ENCODE results near the gene CCZ1B. TPM values are rescaled to one million over a fixed set of nuclear protein-coding genes. Genes with fewer than 3 reads are reported as not detected.
"Not testable (repeated sequence)": the region's sequence is repeated elsewhere in the genome, so short reads cannot be mapped to it uniquely, and the experiment has no call there.

The CCZ1B gene
- polyA plus RNA-seq, 3 donors, result 20.4 to 37.7 (median 21.9) TPM

GRCh38 chr7:6798047-6798446, 28.0 kb downstream of the CCZ1B start:
- H3K9me3 ChIP-seq (replicated peaks in 1 of 2; ENCODE audit: control insufficient read depth in 1 of 2, insufficient read depth in 1 of 2, low read length in 2 of 2); H3K4me3 Mint-ChIP-seq; H3K4me1 ChIP-seq (ENCODE audit: control insufficient read depth in 1 of 2, insufficient read depth in 2 of 2, low read length in 2 of 2); intact Hi-C loops (cut with micrococcal nuclease); H4K20me1 ChIP-seq (ENCODE audit: insufficient read depth, low read length); H3K79me2 ChIP-seq (ENCODE audit: insufficient read depth, low read length); H3K9ac ChIP-seq (ENCODE audit: insufficient read depth, low read length, poor library complexity, severe bottlenecking); DNase-seq; H3K4me2 ChIP-seq (replicated peaks; ENCODE audit: extremely low read depth, low read length, poor library complexity, severe bottlenecking); H3K27me3 ChIP-seq (ENCODE audit: control insufficient read depth in 2 of 2, insufficient read depth in 2 of 2, low read length in 2 of 2); H3K36me3 ChIP-seq (replicated peaks in 1 of 2; ENCODE audit: control insufficient read depth in 1 of 2, insufficient read depth in 2 of 2, low read length in 2 of 2); H3K27ac ChIP-seq (ENCODE audit: low read depth in 1 of 2, low read length in 2 of 2); H2AFZ ChIP-seq (ENCODE audit: insufficient read depth, low read depth, low read length, poor library complexity, severe bottlenecking); H3K4me3 ChIP-seq (replicated peaks in 1 of 3; ENCODE audit: low read depth in 2 of 3, low read length in 3 of 3); H3K9me3 Mint-ChIP-seq; H3K4me1 Mint-ChIP-seq; H3K27me3 Mint-ChIP-seq (ENCODE audit: low read depth in 3 of 3); H3K27ac Mint-ChIP-seq: not testable (repeated sequence)
- no CpG with 5 or more reads among the region's 8 CpGs for WGBS (ENCODE audit: insufficient coverage)
- peaks cover 9 to 16% of the 10 kb centered on the region in 2 donors for H3K36me3 Mint-ChIP-seq

- H3K27ac Mint-ChIP-seq; intact Hi-C loops (cut with micrococcal nuclease); H3K27me3 Mint-ChIP-seq (ENCODE audit: low read depth in 3 of 3): not testable (repeated sequence)
Observed at GRCh38 chr7:6797218-6797617, 28.9 kb downstream of the CCZ1B start.

GRCh38 chr7:6794276-6794675, 31.8 kb downstream of the CCZ1B start:
- not testable (repeated sequence) for H3K27ac ChIP-seq (ENCODE audit: low read depth in 1 of 2, low read length in 2 of 2); H3K27me3 ChIP-seq (ENCODE audit: control insufficient read depth in 2 of 2, insufficient read depth in 2 of 2, low read length in 2 of 2); H3K27me3 Mint-ChIP-seq (ENCODE audit: low read depth in 3 of 3)

More at GRCh38 chr7:6797218-6797617, 28.9 kb downstream of the CCZ1B start:
- H3K9me3 ChIP-seq (replicated peaks in 1 of 2; ENCODE audit: control insufficient read depth in 1 of 2, insufficient read depth in 1 of 2, low read length in 2 of 2); H3K4me3 ChIP-seq (replicated peaks in 1 of 3; ENCODE audit: low read depth in 2 of 3, low read length in 3 of 3); H3K4me1 Mint-ChIP-seq; H3K27ac ChIP-seq (ENCODE audit: low read depth in 1 of 2, low read length in 2 of 2); H3K4me2 ChIP-seq (replicated peaks; ENCODE audit: extremely low read depth, low read length, poor library complexity, severe bottlenecking); H3K79me2 ChIP-seq (ENCODE audit: insufficient read depth, low read length); H4K20me1 ChIP-seq (ENCODE audit: insufficient read depth, low read length); H2AFZ ChIP-seq (ENCODE audit: insufficient read depth, low read depth, low read length, poor library complexity, severe bottlenecking); H3K9me3 Mint-ChIP-seq; H3K4me3 Mint-ChIP-seq; H3K4me1 ChIP-seq (ENCODE audit: control insufficient read depth in 1 of 2, insufficient read depth in 2 of 2, low read length in 2 of 2); H3K36me3 ChIP-seq (replicated peaks in 1 of 2; ENCODE audit: control insufficient read depth in 1 of 2, insufficient read depth in 2 of 2, low read length in 2 of 2); H3K9ac ChIP-seq (ENCODE audit: insufficient read depth, low read length, poor library complexity, severe bottlenecking); DNase-seq; H3K27me3 ChIP-seq (ENCODE audit: control insufficient read depth in 2 of 2, insufficient read depth in 2 of 2, low read length in 2 of 2): not testable (repeated sequence)
- H3K36me3 Mint-ChIP-seq, result peaks cover 13 to 19% of the 10 kb centered on the region in 2 donors
- WGBS (ENCODE audit: insufficient coverage), result no CpG with 5 or more reads among the region's 5 CpGs

GRCh38 chr7:6792113-6792872, 33.8 kb downstream of the CCZ1B start:
- WGBS (ENCODE audit: insufficient coverage), result no CpG with 5 or more reads among the region's 15 CpGs
- H3K9me3 ChIP-seq (replicated peaks in 1 of 2; ENCODE audit: control insufficient read depth in 1 of 2, insufficient read depth in 1 of 2, low read length in 2 of 2); H3K4me2 ChIP-seq (replicated peaks; ENCODE audit: extremely low read depth, low read length, poor library complexity, severe bottlenecking); intact Hi-C loops (cut with micrococcal nuclease); H3K9ac ChIP-seq (ENCODE audit: insufficient read depth, low read length, poor library complexity, severe bottlenecking); H3K4me1 ChIP-seq (ENCODE audit: control insufficient read depth in 1 of 2, insufficient read depth in 2 of 2, low read length in 2 of 2); H3K9me3 Mint-ChIP-seq; DNase-seq; H3K4me1 Mint-ChIP-seq; H3K79me2 ChIP-seq (ENCODE audit: insufficient read depth, low read length); H4K20me1 ChIP-seq (ENCODE audit: insufficient read depth, low read length); H2AFZ ChIP-seq (ENCODE audit: insufficient read depth, low read depth, low read length, poor library complexity, severe bottlenecking); H3K27me3 ChIP-seq (ENCODE audit: control insufficient read depth in 2 of 2, insufficient read depth in 2 of 2, low read length in 2 of 2); H3K27ac ChIP-seq (ENCODE audit: low read depth in 1 of 2, low read length in 2 of 2); H3K27ac Mint-ChIP-seq; H3K4me3 Mint-ChIP-seq; H3K4me3 ChIP-seq (replicated peaks in 1 of 3; ENCODE audit: low read depth in 2 of 3, low read length in 3 of 3); H3K27me3 Mint-ChIP-seq (ENCODE audit: low read depth in 3 of 3); H3K36me3 ChIP-seq (replicated peaks in 1 of 2; ENCODE audit: control insufficient read depth in 1 of 2, insufficient read depth in 2 of 2, low read length in 2 of 2): not testable (repeated sequence)
- H3K36me3 Mint-ChIP-seq, result peaks cover 11 to 16% of the 10 kb centered on the region in 2 donors

More at GRCh38 chr7:6794276-6794675, 31.8 kb downstream of the CCZ1B start:
- H4K20me1 ChIP-seq (ENCODE audit: insufficient read depth, low read length); H3K4me1 ChIP-seq (ENCODE audit: control insufficient read depth in 1 of 2, insufficient read depth in 2 of 2, low read length in 2 of 2); H3K79me2 ChIP-seq (ENCODE audit: insufficient read depth, low read length); intact Hi-C loops (cut with micrococcal nuclease); H3K4me3 ChIP-seq (replicated peaks in 1 of 3; ENCODE audit: low read depth in 2 of 3, low read length in 3 of 3); H3K4me3 Mint-ChIP-seq; H3K9ac ChIP-seq (ENCODE audit: insufficient read depth, low read length, poor library complexity, severe bottlenecking); H3K36me3 ChIP-seq (replicated peaks in 1 of 2; ENCODE audit: control insufficient read depth in 1 of 2, insufficient read depth in 2 of 2, low read length in 2 of 2); H3K4me1 Mint-ChIP-seq; H2AFZ ChIP-seq (ENCODE audit: insufficient read depth, low read depth, low read length, poor library complexity, severe bottlenecking); H3K9me3 ChIP-seq (replicated peaks in 1 of 2; ENCODE audit: control insufficient read depth in 1 of 2, insufficient read depth in 1 of 2, low read length in 2 of 2); H3K4me2 ChIP-seq (replicated peaks; ENCODE audit: extremely low read depth, low read length, poor library complexity, severe bottlenecking); H3K9me3 Mint-ChIP-seq; DNase-seq: not testable (repeated sequence)
- H3K27ac Mint-ChIP-seq, result peak overlapping the region in 1 of 7 donors; percentile 62
- H3K36me3 Mint-ChIP-seq, result peaks cover 11 to 19% of the 10 kb centered on the region in 2 donors
- no CpG with 5 or more reads among the region's 11 CpGs for WGBS (ENCODE audit: insufficient coverage)
